HG03025 (cell line): ENCODE data around the gene COX8C.

Source experiments
- ATAC-seq: cut with Tn5 transposase; IDR thresholded peaks from one replicate; pipeline ENCODE4 v1.9.1; 2021; ENCODE audit warnings: mild to moderate bottlenecking, moderate library complexity; ENCODE audit not compliant: unreplicated experiment, low FRiP score

The COX8C gene

GRCh38 chr14:93346926-93347721 is at the start of gene COX8C:
COX8C (plus strand) TSS chr14:93347182; CDS start chr14:93347269, 87 bp downstream.
- ATAC-seq, result no peak

GRCh38 chr14:93299416-93299815 is 47.6 kb upstream of the COX8C start:
- no peak for ATAC-seq

- no peak for ATAC-seq
Observed at GRCh38 chr14:93299866-93300265, 47.1 kb upstream of the COX8C start.

GRCh38 chr14:93301821-93302447 is 45.0 kb upstream of the COX8C start:
- no peak for ATAC-seq

- no peak for ATAC-seq
Observed at GRCh38 chr14:93302688-93303581, 44.0 kb upstream of the COX8C start.

GRCh38 chr14:93303659-93304058 is 43.3 kb upstream of the COX8C start:
- ATAC-seq, result no peak

- no peak for ATAC-seq
Observed at GRCh38 chr14:93304771-93305170, 42.2 kb upstream of the COX8C start.

GRCh38 chr14:93305725-93306418 is 41.1 kb upstream of the COX8C start:
- no peak for ATAC-seq

- ATAC-seq, result no peak
Observed at GRCh38 chr14:93306812-93307211, 40.2 kb upstream of the COX8C start.

- no peak for ATAC-seq
Observed at GRCh38 chr14:93308686-93309345, 38.2 kb upstream of the COX8C start.

- ATAC-seq, result no peak
Observed at GRCh38 chr14:93309427-93309966, 37.5 kb upstream of the COX8C start.

- no peak for ATAC-seq
Observed at GRCh38 chr14:93311082-93311481, 35.9 kb upstream of the COX8C start.

GRCh38 chr14:93315575-93315974 is 31.4 kb upstream of the COX8C start:
- ATAC-seq, result no peak

GRCh38 chr14:93316716-93317115 is 30.3 kb upstream of the COX8C start:
- ATAC-seq, result no peak

- no peak for ATAC-seq
Observed at GRCh38 chr14:93317210-93317874, 29.6 kb upstream of the COX8C start.

GRCh38 chr14:93317875-93318807 is 28.8 kb upstream of the COX8C start:
- ATAC-seq, result no peak

- ATAC-seq, result no peak
Observed at GRCh38 chr14:93318927-93319326, 28.1 kb upstream of the COX8C start.

GRCh38 chr14:93319494-93319893 is 27.5 kb upstream of the COX8C start:
- ATAC-seq, result no peak
